GM18505 (cell line): ENCODE data around the gene DIS3L2.
"Not testable (repeated sequence)": the region's sequence is repeated elsewhere in the genome, so short reads cannot be mapped to it uniquely, and the experiment has no call there.

Experiments used
- ATAC-seq: cut with Tn5 transposase; IDR thresholded peaks from one replicate; pipeline ENCODE4 v1.9.1; 2021; ENCODE audit not compliant: unreplicated experiment
- POLR2A ChIP-seq: IDR thresholded peaks from 4 replicates; pipeline ENCODE4 v1.6.1; 2011; ENCODE audit warnings: borderline replicate concordance; ENCODE audit not compliant: insufficient read depth, insufficient read length; ENCODE audit errors: extremely low read depth

The DIS3L2 gene

DNA sequence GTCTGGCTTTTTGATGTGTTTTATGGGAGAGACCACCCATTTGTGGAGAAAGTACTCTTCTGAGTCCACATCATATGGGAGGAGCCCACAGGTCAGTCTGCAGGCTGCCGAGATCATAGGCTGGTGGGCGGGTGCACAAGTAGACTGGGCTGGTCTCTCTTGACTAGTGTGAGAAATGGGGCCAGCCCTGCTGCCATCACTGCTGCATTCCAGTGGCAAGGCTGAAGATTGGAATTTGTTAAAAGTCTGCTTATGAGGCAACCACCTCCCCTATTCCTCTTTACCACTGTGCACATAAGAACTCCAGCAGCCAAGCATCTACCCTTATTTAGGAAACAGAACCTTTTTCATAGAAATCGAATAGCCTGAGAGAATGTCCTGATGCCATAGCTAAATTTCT, 200.7 kb downstream of the DIS3L2 start:
- ATAC-seq = no peak
- no peak for TF ChIP-seq POLR2A

- no peak for ATAC-seq
- TF ChIP-seq POLR2A = no peak
Measured at GRCh38 chr2:232170396-232170795, 208.9 kb downstream of the DIS3L2 start.

DNA sequence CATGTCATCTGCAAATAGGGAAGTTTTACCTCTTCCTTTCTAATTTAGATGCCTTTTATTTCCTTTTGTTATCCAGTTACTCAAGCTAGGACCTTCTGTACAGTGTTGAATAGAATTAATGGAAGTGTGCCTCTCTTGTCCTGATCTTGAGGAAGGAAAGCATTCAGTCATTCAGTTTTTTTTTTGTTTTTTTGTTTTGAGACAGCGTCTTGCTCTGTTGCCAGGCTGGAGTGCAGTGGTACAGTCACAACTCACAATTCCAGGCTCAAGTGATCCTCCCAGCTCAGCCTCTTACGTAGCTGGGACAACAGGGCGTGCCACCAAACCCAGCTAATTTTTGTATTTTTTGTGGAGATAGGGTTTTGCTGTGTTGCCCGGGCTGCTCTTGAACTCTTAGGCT, 213.1 kb downstream of the DIS3L2 start:
- TF ChIP-seq POLR2A = no peak
- no peak for ATAC-seq

DNA sequence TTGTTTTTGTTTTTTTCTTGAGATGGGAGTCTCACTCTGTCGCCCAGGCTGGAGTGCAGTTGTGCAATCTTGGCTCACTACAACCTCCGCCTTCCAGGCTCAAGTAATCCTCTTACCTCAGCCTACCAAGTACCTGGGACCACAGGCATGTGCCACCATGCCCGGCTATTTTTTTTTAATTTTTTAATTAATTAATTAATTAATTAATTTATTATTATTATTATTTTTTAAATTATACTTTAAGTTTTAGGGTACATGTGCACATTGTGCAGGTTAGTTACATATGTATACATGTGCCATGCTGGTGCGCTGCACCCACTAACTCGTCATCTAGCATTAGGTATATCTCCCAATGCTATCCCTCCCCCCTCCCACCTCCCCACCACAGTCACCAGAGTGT, 215.1 kb downstream of the DIS3L2 start:
- ATAC-seq = not testable (repeated sequence)

DNA sequence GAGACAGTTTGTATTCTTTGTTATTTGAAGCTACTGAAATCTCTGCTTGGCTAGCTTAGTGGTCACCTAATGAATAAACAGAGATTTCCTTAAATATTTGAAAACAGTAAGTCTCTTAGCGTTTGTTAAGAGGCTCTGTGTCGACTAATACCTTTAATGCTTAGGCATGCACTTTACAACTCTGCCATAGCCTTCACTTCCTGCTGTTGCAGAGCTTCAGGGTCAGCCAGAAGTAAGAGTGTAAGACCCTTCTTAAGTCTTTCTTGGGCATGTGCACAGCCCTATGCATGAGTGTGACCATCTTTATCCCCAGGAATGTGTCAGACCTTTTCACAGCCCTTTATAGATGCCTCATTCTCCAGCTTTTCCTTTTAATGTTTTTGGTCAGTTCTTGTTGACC, 221.8 kb downstream of the DIS3L2 start:
- no peak for TF ChIP-seq POLR2A
- no peak for ATAC-seq

GRCh38 chr2:232184346-232184745, 222.8 kb downstream of the DIS3L2 start:
- no peak for TF ChIP-seq POLR2A
- no peak for ATAC-seq

DNA sequence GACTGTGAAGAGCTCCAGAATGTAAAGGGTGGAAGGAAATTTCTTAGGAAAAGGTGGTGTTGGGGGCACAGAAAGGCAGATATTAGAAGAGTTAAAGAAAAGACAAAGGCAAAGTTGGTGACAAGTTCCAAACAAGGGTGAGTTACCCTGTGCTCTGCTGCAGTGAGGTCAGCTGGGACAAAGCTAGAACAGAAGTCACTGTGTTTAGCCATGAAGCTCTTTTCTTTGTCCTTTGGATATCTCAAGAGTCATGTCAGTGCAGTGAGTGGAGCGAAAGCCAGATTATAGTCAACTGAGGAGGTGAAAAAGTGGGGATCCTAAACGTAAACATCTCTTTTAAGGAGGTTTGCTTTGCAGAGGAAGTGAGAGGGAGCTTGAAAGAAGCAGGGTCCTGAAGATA, 229.3 kb downstream of the DIS3L2 start:
- TF ChIP-seq POLR2A = no peak
- no peak for ATAC-seq

DNA sequence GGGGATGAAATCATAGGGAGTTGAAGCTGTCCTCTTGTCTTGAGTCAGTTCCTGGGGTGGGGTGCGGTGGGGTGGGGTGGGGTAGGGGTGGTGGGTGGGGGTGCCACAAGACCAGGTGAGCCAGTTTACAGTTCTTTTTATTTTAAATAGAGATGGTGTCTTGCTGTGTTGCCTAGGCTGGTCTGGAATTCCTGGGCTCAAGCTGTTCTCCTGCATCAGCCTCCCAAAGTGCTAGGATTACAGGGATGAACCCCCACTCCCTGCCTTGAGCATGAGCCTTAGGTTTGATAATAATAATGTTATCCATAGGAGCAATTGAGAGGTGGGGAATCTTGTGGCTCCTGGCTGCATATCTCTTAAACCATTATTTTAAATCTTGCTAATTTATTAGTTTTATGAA, 234.0 kb downstream of the DIS3L2 start:
- no peak for TF ChIP-seq POLR2A
- no peak for ATAC-seq

DNA sequence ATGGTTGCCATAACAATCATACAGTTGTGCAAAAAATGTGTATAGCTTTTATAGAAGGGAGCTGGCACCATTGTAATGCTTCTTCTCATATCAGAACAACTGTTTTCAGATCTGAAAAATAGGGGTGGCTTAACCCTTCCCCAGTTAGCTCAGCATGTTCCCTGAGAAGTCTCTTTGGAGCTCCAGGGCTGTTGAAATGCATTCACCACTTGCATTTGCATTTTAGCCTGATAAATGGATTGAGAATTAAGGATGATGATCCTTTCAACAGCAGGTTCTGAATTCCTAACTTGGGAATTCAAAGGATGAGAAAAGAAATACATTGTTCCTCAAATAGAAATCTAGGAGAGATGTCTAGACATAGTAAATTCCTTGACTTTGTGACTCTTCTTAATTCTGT, 235.3 kb downstream of the DIS3L2 start:
- no peak for ATAC-seq
- TF ChIP-seq POLR2A = no peak

DNA sequence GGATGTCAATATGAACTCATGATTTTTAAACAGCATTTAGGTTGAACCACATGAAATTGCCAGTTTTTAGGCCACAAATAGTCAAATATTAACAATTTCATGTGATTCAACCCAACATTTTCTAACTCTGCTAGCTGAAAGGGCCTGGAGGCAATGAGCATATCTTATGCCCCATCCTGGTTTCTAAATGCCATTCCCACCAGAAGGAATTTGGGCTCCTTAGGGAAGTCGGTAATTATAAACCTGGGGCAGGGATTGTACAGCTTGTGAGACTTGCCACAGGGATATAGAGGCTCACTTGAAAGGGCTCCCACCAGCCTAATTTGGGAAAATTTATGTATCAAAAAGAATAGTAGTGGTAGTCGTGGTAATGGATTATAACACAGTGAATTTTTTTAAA, 238.7 kb downstream of the DIS3L2 start:
- no peak for ATAC-seq
- no peak for TF ChIP-seq POLR2A

DNA sequence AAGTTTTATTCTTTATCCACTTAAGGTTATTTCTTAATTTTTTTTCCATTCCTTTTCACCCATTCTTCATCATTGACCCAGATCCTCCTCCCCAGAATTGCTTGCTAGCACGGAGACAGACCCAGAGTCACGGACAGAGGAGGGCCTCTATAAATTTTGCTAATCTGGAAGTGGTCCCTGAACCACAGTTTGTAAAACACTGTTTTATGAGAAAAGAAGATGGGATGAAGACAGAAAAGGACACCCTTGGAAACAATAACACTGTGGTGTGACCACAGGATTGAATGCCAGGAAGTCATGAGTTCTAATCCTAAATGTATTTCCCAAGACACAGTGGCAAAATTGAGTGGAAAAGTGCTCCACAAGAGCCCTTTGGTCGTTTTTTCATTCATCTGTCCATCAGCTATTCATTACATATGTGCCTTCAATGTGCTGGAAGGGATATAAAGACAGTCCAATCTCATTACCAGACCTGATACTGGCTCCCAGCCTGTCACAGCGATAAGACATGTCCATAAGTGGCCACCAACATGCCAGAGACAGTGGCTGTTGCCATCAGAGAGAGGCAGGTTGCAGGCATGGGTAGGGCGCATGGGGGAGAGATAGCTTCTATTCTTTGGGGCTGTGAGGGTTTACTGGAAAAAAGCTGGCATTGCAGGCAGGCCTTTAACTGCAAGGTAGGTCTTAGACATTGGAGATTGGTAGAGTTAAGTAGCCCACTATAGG, 241.8 kb downstream of the DIS3L2 start:
- ATAC-seq = no peak
- no peak for TF ChIP-seq POLR2A

- ATAC-seq = no peak
- TF ChIP-seq POLR2A = no peak
Measured at GRCh38 chr2:232203936-232204335, 242.4 kb downstream of the DIS3L2 start.

DNA sequence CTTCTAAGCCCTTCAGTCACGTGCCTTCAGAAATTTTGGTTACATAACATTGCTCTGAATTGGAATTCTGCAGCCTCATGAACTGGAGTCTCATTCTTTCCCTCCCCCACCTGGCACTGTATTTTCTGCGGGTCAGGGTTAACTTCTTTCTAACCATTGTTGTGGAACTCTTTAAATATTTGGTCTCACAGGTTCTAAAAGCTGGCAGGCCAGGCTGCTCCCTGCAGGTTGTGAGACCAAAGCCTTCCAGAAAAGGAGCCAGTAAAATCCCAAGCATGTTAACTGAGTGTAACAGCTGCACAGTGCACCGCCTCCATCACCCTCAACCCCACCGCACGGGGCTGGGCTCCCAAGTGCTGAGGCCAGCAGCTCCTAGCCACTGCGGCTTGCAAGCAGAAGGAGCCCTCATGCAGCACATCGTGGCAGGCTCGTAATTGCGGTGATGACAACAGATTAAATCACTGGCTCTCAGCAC, 243.0 kb downstream of the DIS3L2 start:
- no peak for ATAC-seq
- TF ChIP-seq POLR2A = no peak

DNA sequence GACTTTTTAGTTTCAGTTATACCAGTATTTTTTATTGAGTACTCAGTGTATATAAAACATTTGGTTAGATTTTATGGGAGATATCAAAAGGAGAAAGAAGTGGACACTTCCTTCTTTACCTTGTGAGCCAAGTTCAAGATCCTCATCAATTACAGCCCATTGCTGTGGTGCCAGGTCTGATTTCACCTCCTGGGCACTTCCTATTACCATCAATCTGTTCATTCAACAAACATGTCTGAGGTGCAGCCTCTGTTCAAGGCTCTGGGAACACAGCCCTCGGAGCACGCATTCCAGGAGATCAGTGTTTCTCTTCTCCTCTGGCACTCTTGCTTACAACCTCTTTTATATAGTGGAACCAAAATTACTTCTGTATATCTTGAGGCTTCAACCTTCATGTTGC, 245.7 kb downstream of the DIS3L2 start:
- ATAC-seq = no peak

DNA sequence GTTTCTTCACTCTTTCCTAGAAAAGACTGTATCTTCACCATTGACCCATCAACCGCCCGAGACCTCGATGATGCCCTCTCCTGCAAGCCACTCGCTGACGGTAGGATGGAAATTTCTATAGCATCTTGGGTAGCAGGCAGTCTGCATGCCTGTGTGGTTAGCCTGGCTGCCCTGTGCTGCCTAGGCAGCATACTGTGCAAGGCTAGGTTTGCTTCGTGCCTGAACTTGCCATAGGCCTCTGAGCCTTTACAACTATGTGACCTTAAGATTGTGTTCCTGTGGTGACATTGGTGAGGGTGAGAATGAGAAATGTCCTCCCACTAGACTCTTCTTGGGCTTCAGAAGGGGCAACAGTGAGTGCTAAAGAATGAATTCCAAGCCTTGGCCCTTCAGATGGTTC, 248.8 kb downstream of the DIS3L2 start:
- ATAC-seq = no peak

More for the DNA sequence above, 245.7 kb downstream of the DIS3L2 start:
- no peak for TF ChIP-seq POLR2A

More for the DNA sequence above, 248.8 kb downstream of the DIS3L2 start:
- TF ChIP-seq POLR2A = no peak
